Inferior parietal cortex (tissue), 1 donor: Measurements from ENCODE around the gene MECP2.
"Not testable (repeated sequence)": the region's sequence is repeated elsewhere in the genome, so short reads cannot be mapped to it uniquely, and the experiment has no call there.

Experiments used
- DNase-seq: peaks from one replicate; pipeline ENCODE4 v3.0.0-alpha.2; 2016; ENCODE audit errors: extremely low spot score

The MECP2 gene

GRCh38 chrX:154017766-154018517 is 79.6 kb downstream of the MECP2 start:
- no peak for DNase-seq

GRCh38 chrX:154016366-154017076 is 81.0 kb downstream of the MECP2 start:
- no peak for DNase-seq

- no peak for DNase-seq
These were observed 81.8 kb downstream of the MECP2 start for GRCh38 chrX:154015581-154016264.

DNA sequence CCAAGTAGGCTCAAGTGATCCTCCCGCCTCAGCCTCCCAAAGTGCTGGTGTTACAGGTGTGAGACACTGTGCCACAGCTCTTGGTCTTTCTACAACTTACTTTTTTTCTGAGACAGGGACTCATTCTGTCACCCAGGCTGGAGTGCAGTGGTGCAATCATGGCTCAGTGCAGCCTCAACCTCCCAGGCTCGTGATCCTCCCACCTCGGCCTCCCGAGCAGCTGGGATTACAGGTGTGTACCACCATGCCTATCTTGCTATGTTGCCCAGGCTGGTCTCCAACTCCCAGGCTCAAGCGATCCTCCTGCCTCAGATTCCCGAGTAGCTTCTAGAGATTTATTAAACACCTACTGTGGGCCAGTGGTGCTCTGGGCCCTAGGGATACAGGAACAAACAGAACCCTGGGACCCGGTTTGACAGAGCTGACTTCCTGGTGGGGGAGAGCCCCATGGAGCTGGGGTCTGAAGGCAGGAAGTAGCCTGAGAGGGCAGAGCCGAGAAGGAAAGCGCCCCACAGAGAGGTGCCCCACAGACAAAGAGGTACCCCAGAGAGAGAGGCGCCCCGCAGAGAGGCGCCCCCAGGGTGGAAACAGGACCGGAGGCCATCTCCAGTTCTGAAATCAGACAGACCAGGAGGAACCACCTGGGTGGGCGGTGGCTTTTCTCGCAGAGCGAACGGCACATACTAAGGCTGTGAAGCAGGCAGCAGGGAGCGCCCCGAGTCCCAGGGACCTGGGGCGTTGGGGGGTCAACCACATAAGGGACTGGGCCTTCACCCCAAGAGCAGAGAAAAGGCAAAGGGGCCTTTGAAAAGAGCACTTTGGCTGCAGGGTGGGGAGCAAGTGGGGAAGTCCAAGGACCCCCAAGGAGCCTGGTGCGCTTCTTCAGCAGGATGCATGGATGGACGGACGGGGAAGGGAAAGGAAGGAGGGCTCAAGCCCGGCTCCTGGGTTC is 82.8 kb downstream of the MECP2 start:
- no peak for DNase-seq

DNA sequence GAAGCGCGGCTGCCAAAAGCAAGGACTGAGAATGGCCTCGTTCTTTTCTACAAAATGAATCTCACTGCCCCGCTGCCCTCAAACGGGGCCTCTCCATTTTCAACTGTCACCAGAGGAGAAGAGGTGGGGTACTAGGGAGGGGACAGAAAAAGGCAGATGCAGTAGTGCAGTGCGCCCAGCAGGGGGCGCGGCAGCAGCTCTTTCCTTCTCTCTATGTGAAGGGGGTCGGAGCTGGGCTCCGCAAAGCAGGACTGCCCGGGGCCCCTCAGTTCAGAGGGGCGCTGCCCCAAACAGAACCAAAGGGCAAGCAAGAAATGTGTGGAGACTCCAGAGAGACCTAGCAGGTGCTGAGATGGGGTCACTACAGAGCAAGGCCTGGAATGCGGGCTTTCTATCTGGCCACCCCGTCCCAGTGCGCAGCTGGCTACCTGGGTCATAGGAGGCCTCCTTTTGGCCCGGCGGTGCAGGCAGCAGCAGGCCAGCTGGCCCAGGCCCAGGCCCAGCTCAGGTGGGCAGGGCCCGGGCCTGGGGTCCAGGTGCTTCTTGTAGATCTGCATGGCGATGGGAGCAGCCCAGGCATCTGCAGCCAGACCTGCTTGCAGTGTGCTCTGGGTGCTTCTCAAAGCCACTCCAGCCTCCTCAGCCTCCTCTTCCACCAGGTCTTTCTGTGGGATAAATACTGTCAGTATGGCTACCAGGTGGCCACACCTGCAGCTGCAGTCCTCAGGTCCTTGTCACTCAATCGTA is 83.7 kb downstream of the MECP2 start:
- DNase-seq = peak; percentile 55

DNA sequence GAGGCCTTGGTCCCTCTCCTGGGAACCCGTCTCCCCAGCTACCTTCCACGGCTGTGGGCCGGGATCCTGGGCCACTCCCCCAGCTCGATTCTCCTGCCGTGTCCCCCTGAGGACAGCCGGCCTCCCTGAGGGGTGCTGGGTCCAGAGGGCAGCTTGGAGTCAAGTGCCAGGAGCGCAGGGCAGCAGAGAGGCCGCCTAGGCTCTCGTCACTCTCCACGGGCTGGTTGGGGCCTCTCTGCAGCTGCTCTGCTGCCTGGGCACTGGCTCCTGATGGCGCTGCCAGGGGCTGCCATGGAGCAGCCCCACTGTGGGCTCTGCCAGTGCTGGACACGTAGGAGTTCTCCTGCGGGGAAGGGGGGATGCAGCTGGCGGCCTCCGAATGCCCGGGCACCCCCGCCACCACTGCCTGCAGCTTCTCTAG is 84.5 kb downstream of the MECP2 start:
- no peak for DNase-seq

- no peak for DNase-seq
These were observed 85.1 kb downstream of the MECP2 start for GRCh38 chrX:154012336-154012991.

- DNase-seq = no peak
These were observed 85.9 kb downstream of the MECP2 start for GRCh38 chrX:154011376-154012335.

GRCh38 chrX:154010330-154011087 is 87.0 kb downstream of the MECP2 start:
- DNase-seq = no peak

DNA sequence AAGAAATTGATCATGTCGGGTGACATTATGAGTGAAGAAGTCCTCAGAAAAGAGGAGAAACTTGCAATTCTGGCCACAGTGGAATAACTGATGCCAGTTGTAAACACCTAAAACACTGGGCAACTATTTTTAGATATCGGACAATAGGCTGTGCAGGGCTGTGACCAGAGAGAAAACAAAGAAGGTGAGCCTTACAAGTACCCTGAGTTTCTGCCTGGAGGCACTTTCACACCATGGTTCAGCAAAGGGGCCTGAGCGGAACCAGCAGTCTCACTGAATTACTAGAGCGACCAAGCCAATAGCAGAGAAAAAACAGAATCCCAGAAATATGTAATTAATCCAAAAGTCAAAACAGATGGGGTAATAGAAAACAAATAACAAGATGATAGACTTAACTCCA is 89.0 kb downstream of the MECP2 start:
- DNase-seq = no peak

DNA sequence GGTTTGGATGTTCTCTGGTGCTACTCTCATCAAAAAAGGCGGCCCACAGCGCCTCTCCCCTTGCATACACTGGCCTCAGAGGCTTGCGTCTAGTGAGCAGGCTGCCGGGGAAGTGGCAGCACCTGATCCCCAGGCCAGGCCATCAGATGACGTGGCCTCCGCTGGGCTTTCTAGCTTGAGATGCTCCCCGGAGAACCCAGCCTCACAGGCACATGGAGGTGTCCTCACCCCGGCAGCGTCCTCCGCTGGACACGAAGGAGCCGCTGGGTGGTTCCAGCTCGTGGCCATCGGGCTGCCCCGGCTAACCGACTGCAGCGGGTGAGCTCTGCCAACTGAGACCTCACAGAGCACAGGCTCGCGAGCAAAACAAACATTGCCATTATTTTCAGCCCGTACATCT is 90.6 kb downstream of the MECP2 start:
- no peak for DNase-seq

- no peak for DNase-seq
These were observed 93.2 kb downstream of the MECP2 start for GRCh38 chrX:154004315-154004714.

DNA sequence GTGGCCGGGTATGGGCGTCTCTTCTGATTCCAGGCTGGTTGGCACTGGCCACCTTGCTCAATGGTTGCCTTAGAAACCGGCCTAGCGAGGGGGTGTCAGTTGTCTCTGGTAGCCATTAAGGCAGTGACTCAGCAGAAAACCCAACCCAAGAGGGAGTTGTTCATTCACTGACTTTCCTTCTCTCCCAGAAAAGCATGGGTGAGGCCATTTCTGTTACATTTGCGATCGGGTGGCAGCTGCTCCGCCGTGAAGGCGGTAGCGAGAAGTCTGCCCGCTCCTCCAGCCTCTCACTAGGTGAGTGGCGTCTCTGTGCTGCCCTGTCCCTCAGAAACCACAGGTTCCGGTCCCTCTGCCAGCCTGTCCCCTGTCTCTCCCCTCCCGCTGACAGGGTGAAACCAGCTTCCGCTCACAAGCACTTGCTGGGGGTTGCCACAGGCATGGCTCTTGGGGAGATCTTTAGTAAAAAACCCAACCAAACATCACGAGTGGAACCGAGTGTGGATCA is 95.2 kb downstream of the MECP2 start:
- peak; percentile 58 for DNase-seq

- no peak for DNase-seq
These were observed 97.5 kb downstream of the MECP2 start for GRCh38 chrX:154000051-154000450.

- no peak for DNase-seq
These were observed 98.0 kb downstream of the MECP2 start for GRCh38 chrX:153999359-154000037.

DNA sequence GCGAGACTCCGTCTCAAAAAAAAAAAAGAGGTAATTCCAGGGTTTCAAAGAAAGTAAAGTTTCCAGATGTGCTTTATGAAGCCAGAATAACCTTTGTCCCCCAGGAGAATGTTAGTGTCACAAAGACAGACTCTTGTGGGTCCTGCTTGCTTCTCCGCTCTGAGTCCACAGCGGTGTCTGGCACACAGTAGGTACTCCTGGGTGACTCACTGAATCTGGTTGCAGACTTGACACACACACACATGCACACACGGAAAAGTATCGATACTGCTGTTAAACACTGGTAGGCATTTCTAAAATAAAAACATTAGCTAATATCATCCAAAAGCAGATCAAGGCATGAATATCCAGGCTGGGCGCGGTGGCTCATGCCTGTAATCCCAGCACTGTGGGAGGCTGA is 102.0 kb downstream of the MECP2 start:
- DNase-seq = no peak

- DNase-seq = not testable (repeated sequence)
These were observed 103.1 kb downstream of the MECP2 start for GRCh38 chrX:153994398-153994797.

GRCh38 chrX:153993978-153994377 is 103.5 kb downstream of the MECP2 start:
- no peak for DNase-seq
